H1 (cell line): ENCODE results near the gene SHLD2. TPM values are rescaled to one million over a fixed set of nuclear protein-coding genes. Genes with fewer than 3 reads are reported as not detected.

Experiments used
- CTCF ChIA-PET: fragments of 300-600 bp; sonication (Branson Sonifier 250); formaldehyde crosslinking; loops from one replicate; lab custom pipeline; 2021; ENCODE audit not compliant: partially characterized antibody; lab: Charles Lee
- POLR2A ChIA-PET: fragments of 300-600 bp; sonication (Branson Sonifier 250); formaldehyde crosslinking; loops from one replicate; lab custom pipeline; 2021; ENCODE audit warnings: inconsistent platforms; ENCODE audit not compliant: partially characterized antibody; lab: Charles Lee
- DNase-seq, 2 experiments: peaks; one replicate each; pipeline versions ENCODE4 v3.0.0 to v3.0.0-alpha.2; 2010 to 2022; ENCODE audit warnings: low spot score in 2 of 2, low read depth in 1 of 2, mixed read lengths in 1 of 2
- FAIRE-seq: peaks from 2 replicates; lab custom pipeline; 2011; peaks lifted over from hg19 to GRCh38; lab: Jason Lieb, UNC
- H2AFZ ChIP-seq: 2 replicates; pipeline ENCODE4 v1.8.1; 2012; ENCODE audit warnings: low read length, inconsistent platforms
- H2AK5ac ChIP-seq: 2 replicates; pipeline ENCODE4 v1.6.1; 2013; ENCODE audit warnings: low read depth, low read length
- H2BK120ac ChIP-seq: replicated peaks from 2 replicates; pipeline ENCODE3; 2013; ENCODE audit warnings: low read depth, low read length, inconsistent platforms
- H2BK12ac ChIP-seq: 2 replicates; pipeline ENCODE4 v1.6.1; 2013; ENCODE audit warnings: low read depth, low read length
- H2BK15ac ChIP-seq: 2 replicates; pipeline ENCODE4 v1.6.1; 2013; ENCODE audit warnings: low read length
- H2BK20ac ChIP-seq: 2 replicates; pipeline ENCODE4 v1.6.1; 2013; ENCODE audit warnings: low read length
- H2BK5ac ChIP-seq: 2 replicates; pipeline ENCODE4 v1.6.1; 2013; ENCODE audit warnings: low read depth, low read length
- H3K14ac ChIP-seq: 2 replicates; pipeline ENCODE4 v1.6.1; 2013; ENCODE audit warnings: inconsistent platforms; ENCODE audit not compliant: insufficient read length
- H3K18ac ChIP-seq: 2 replicates; pipeline ENCODE4 v1.6.1; 2013; ENCODE audit warnings: low read length; ENCODE audit errors: extremely low read depth
- H3K23ac ChIP-seq: 2 replicates; pipeline ENCODE4 v1.6.1; 2013; ENCODE audit warnings: inconsistent platforms; ENCODE audit not compliant: insufficient read length
- H3K23me2 ChIP-seq: 2 replicates; pipeline ENCODE4 v1.6.1; 2013; ENCODE audit warnings: low read depth, low read length
- H3K27ac ChIP-seq: 2 replicates; pipeline ENCODE4 v1.6.1; 2011; ENCODE audit warnings: low read depth, low read length, inconsistent platforms
- H3K27me3 ChIP-seq, 4 experiments: replicated peaks in 1 of 4; 1 replicate in 1 of 4; 2 replicates in 3 of 4; pipeline versions ENCODE4 v1.6.1 to v1.8.1; 2011 to 2013; ENCODE audit warnings: low read length in 3 of 4, mild to moderate bottlenecking in 3 of 4, inconsistent platforms in 2 of 4, mixed read lengths in 2 of 4, moderate library complexity in 1 of 4; ENCODE audit not compliant: control insufficient read depth in 3 of 4, insufficient read depth in 3 of 4; ENCODE audit errors: extremely low read depth in 1 of 4
- H3K36me3 ChIP-seq, 4 experiments: 2 replicates each; pipeline versions ENCODE4 v1.6.1 to v1.8.1; 2011 to 2013; ENCODE audit warnings: mild to moderate bottlenecking in 4 of 4, low read length in 3 of 4, moderate library complexity in 2 of 4, control low read depth in 1 of 4, inconsistent platforms in 1 of 4; ENCODE audit not compliant: insufficient read depth in 4 of 4, control insufficient read depth in 2 of 4
- H3K4ac ChIP-seq: replicated peaks from 2 replicates; pipeline ENCODE3; 2013; ENCODE audit warnings: low read length, low read depth, mixed read lengths, inconsistent platforms; ENCODE audit not compliant: insufficient read length
- H3K4me1 ChIP-seq, 4 experiments: replicated peaks in 1 of 4; 1 replicate in 1 of 4; 2 replicates in 3 of 4; pipeline versions ENCODE4 v1.6.1 to v1.8.1; 2011 to 2013; ENCODE audit warnings: low read length in 3 of 4, inconsistent platforms in 2 of 4, mixed read lengths in 1 of 4; ENCODE audit not compliant: insufficient read depth in 4 of 4, control insufficient read depth in 3 of 4
- H3K4me2 ChIP-seq, 2 experiments: 2 replicates each; pipeline versions ENCODE4 v1.6.1 to v1.8.1; 2011 to 2013; ENCODE audit warnings: low read depth in 2 of 2, low read length in 2 of 2, control low read depth in 1 of 2, inconsistent platforms in 1 of 2, mild to moderate bottlenecking in 1 of 2; ENCODE audit not compliant: insufficient read depth in 1 of 2
- H3K4me3 ChIP-seq, 4 experiments: fragments of 200-600, 300-600 bp in 1 of 4; sonication (generic), shearing (Covaris generic), sonication (Bioruptor Twin) in 1 of 4; 2 replicates each; pipeline versions ENCODE4 v1.5.1 to v1.8.1; 2011 to 2016; ENCODE audit warnings: low read length in 4 of 4, low read depth in 3 of 4, control low read depth in 2 of 4, inconsistent platforms in 2 of 4, mild to moderate bottlenecking in 2 of 4, mixed read lengths in 1 of 4, moderate library complexity in 1 of 4; ENCODE audit not compliant: insufficient read depth in 2 of 4; ENCODE audit errors: extremely low read depth in 1 of 4
- H3K56ac ChIP-seq: replicated peaks from 2 replicates; pipeline ENCODE3; 2013; ENCODE audit warnings: low read depth, mild to moderate bottlenecking, mixed read lengths, low read length, inconsistent platforms; ENCODE audit not compliant: insufficient read length
- H3K79me1 ChIP-seq: 2 replicates; pipeline ENCODE4 v1.6.1; 2013; ENCODE audit warnings: low read depth, low read length, control low read depth
- H3K79me2 ChIP-seq, 2 experiments: 2 replicates each; pipeline versions ENCODE4 v1.6.1 to v1.8.1; 2012 to 2013; ENCODE audit warnings: low read length in 2 of 2, mild to moderate bottlenecking in 2 of 2, inconsistent platforms in 1 of 2; ENCODE audit not compliant: insufficient read depth in 2 of 2, control insufficient read depth in 1 of 2
- H3K9ac ChIP-seq, 4 experiments: replicated peaks in 1 of 4; 1 replicate in 1 of 4; 2 replicates in 3 of 4; pipeline versions ENCODE4 v1.6.1 to v1.8.1; 2011 to 2013; ENCODE audit warnings: low read depth in 3 of 4, low read length in 3 of 4, control low read depth in 2 of 4, mild to moderate bottlenecking in 2 of 4, moderate library complexity in 2 of 4, inconsistent platforms in 1 of 4; ENCODE audit errors: extremely low read depth in 1 of 4
- H3K9me3 ChIP-seq, 2 experiments: 2 replicates each; pipeline versions ENCODE4 v1.6.1 to v1.8.1; 2012 to 2013; ENCODE audit warnings: mild to moderate bottlenecking in 2 of 2, moderate library complexity in 2 of 2, control low read depth in 1 of 2, inconsistent platforms in 1 of 2, low read depth in 1 of 2, low read length in 1 of 2, mixed read lengths in 1 of 2; ENCODE audit not compliant: insufficient read depth in 2 of 2
- H4K20me1 ChIP-seq, 2 experiments: replicated peaks in 1 of 2; 2 replicates each; pipeline versions ENCODE3 to v1.8.1; 2011 to 2013; ENCODE audit warnings: inconsistent platforms in 2 of 2, low read length in 2 of 2, mild to moderate bottlenecking in 1 of 2; ENCODE audit not compliant: insufficient read depth in 2 of 2, control insufficient read depth in 1 of 2
- H4K5ac ChIP-seq: 2 replicates; pipeline ENCODE4 v1.6.1; 2013; ENCODE audit warnings: low read length, low read depth, mixed read lengths, inconsistent platforms; ENCODE audit not compliant: insufficient read length
- H4K8ac ChIP-seq: 2 replicates; pipeline ENCODE4 v1.8.0; 2013; ENCODE audit warnings: mild to moderate bottlenecking, moderate library complexity, low read length, inconsistent platforms; ENCODE audit not compliant: insufficient read depth; ENCODE audit errors: extremely low read depth
- H4K91ac ChIP-seq: replicated peaks from 2 replicates; pipeline ENCODE3; 2013; ENCODE audit warnings: low read length, mixed read lengths, inconsistent platforms; ENCODE audit not compliant: insufficient read length
- ASH2L ChIP-seq: fragments of 200-600, 300-600 bp; sonication (generic); IDR thresholded peaks from one replicate; pipeline ENCODE4 v1.7.1; 2017; ENCODE audit warnings: low read length
- BACH1 ChIP-seq: IDR thresholded peaks from 2 replicates; pipeline ENCODE4 v1.6.1; 2012; ENCODE audit warnings: low read length, improper control_type of control experiment
- CEBPB ChIP-seq: IDR thresholded peaks from 2 replicates; pipeline ENCODE4 v1.6.1; 2012; ENCODE audit warnings: low read depth, low read length
- CHD1 ChIP-seq: IDR thresholded peaks from 2 replicates; pipeline ENCODE4 v1.6.1; 2012; ENCODE audit warnings: low read depth, low read length, improper control_type of control experiment
- KDM1A ChIP-seq: fragments of 200-600, 300-600 bp; sonication (generic); IDR thresholded peaks from 2 replicates; pipeline ENCODE4 v1.7.1; 2016; ENCODE audit warnings: mild to moderate bottlenecking, low read length, borderline replicate concordance
- POLR2A ChIP-seq, 2 experiments: IDR thresholded peaks; 1 replicate in 1 of 2; 2 replicates in 1 of 2; pipeline ENCODE4 v1.6.1; 2011; ENCODE audit warnings: low read depth in 2 of 2, low read length in 2 of 2, mild to moderate bottlenecking in 2 of 2; ENCODE audit errors: control extremely low read depth in 1 of 2
- SIN3A ChIP-seq, 2 experiments: IDR thresholded peaks in 1 of 2; conservative IDR thresholded peaks in 1 of 2; 2 replicates each; pipeline ENCODE4 v1.6.1; 2011 to 2012; ENCODE audit warnings: low read length in 2 of 2, improper control_type of control experiment in 1 of 2, low read depth in 1 of 2, mild to moderate bottlenecking in 1 of 2
- SRF ChIP-seq: IDR thresholded peaks from 2 replicates; pipeline ENCODE4 v1.6.1; 2011; ENCODE audit warnings: mild to moderate bottlenecking, low read depth, low read length, moderate library complexity
- TAF1 ChIP-seq: IDR thresholded peaks from 2 replicates; pipeline ENCODE4 v1.6.1; 2011; ENCODE audit warnings: mild to moderate bottlenecking, low read depth, low read length
- WGBS, 2 experiments: shearing (Covaris generic) in 1 of 2; methylation state at CpG; one replicate each; pipeline versions ENCODE4 v1.1.6 to v1.1.7; 2013 to 2015; ENCODE audit warnings: low lambda C conversion rate in 2 of 2, mixed read lengths in 2 of 2, inconsistent platforms in 1 of 2, low coverage in 1 of 2, missing lambda C conversion rate in 1 of 2; ENCODE audit not compliant: insufficient replicate concordance in 2 of 2, insufficient coverage in 1 of 2, insufficient read length in 1 of 2; ENCODE audit errors: extremely low coverage in 1 of 2, missing lambda C conversion rate in 1 of 2; 5-methylcytosine and 5-hydroxymethylcytosine counted together
- polyA plus RNA-seq, 7 experiments: library from polyadenylated mRNA; depleted of rRNA in 3 of 7; stranded (reverse) in 5 of 7; unstranded in 2 of 7; fragments of >200 nt in 5 of 7; fragments of 200-250 nt in 2 of 7; gene quantifications; 1 replicate in 5 of 7; 2 replicates in 1 of 7; 4 replicates in 1 of 7; pipeline versions ENCODE4 v1.2.1 to v1.2.3, GENCODE V29; 2011 to 2013; ENCODE audit warnings: missing spikeins in 2 of 7, mixed read lengths in 2 of 7
- total RNA-seq: library from RNA; stranded (reverse); fragmentation: NEBNext Ultra II Directional; extraction: Animal tissue kit (Norgen Biotek cat#: 25700); gene quantifications from 2 replicates; pipeline ENCODE4 v1.2.1, GENCODE V29; 2021

Gene SHLD2
- total and polyA plus RNA-seq, 2 of the 8 experiments (the other 6 are each of a cell fraction or from before 2014, with no cell fraction given) = 7.9 to 32.4 TPM

DNA sequence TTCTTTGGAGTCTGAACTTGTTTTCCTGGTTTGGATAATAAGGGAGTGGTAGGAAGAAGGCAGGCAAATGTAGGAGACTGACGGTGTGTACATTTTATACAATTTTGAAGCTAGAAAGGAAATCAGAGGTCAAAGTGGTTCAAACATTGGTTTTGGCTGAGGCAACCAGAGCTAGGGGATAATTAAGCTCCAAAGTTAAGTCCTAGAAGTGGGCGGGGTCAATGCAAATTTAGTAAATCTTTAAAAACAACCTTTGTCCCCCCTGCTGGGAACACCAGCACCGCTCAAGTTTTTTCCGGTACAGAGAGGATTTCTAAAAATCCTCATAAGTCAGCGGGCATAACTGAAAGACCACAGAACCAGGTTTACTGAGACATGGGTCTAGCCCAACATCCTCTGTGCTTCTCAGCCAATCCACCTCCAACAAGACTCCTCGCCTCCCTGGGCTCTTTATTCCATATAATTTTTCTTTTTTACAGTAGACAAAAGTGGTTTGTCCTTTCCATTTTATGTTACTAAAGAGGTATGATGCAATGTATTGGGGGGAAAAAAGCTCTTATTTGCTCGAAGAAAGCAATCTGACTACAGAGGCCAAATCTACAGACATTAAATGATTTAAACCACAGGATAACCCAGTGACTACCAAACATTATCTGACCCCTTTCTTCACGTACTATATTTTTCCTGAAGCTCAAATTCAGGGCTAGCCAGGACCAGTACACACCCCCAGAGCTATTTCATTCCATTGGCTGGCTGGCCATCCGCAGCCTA is 2.0 kb upstream of the SHLD2 start:
- WGBS, 2 experiments = 1% methylated on average over 9 of the region's 9 CpGs; no CpG with 5 or more reads in 1 of the 2 experiments
- POLR2A ChIA-PET = interaction anchor here (0.5 to 2.2 kb wide), 16 partner anchors 9 to 337 kb away, joined by 3 to 7 read pairs (median 3); partner anchors contain the start of gene BMPR1A
- TF ChIP-seq SIN3A (conservative IDR thresholded peaks at IDR 0.05 in 1 of 2, IDR thresholded peaks at IDR 0.05 in 1 of 2; ENCODE audit: low read depth in 1 of 2, low read length in 2 of 2) (peak in 1 of 2 experiments; percentile 31; a peak in 2 of 4 replicates), TAF1 (peak; percentile 52; the same call in 1 of the 2 replicates), CHD1 (0 out of 2 replicates have a peak, but pooled peaks have one; percentile 33), SRF (no peak), ASH2L (no peak), KDM1A (no peak), CEBPB (peak; percentile 82), BACH1 (no peak), POLR2A (IDR thresholded peaks at IDR 0.05; ENCODE audit: control extremely low read depth in 1 of 2, low read depth in 2 of 2, low read length in 2 of 2) (peak in 1 of 2 experiments; percentile 51; a peak in 1 of 3 replicates)

More for the DNA sequence above, 2.0 kb upstream of the SHLD2 start:
- no peak overlapping the region for H3K23ac ChIP-seq
- DNase-seq = peak in 1 of 2 experiments; percentile 58
- no peak overlapping the region; the same call in 1 of the 2 replicates for H2BK12ac ChIP-seq
- H3K4ac ChIP-seq = no peak overlapping the region
- no peak overlapping the region for H4K91ac ChIP-seq
- CTCF ChIA-PET = interaction anchor here (0.9 to 2.1 kb wide), 8 partner anchors 16 to 153 kb away, joined by 3 to 9 read pairs (median 3); partner anchors contain the start of gene SNCG
- H4K8ac ChIP-seq = peak overlapping the region; percentile 60; the same call in 1 of the 2 replicates
- no peak overlapping the region; the same call in 1 of the 2 replicates for H3K27ac ChIP-seq
- H3K9ac ChIP-seq = peak overlapping the region; percentile 40 to 90 (median 58)
- FAIRE-seq = peak; percentile 48
- H3K14ac ChIP-seq = no peak overlapping the region
- no peak overlapping the region for H2AK5ac ChIP-seq
- no peaks in the 10 kb centered on the region for H3K27me3 ChIP-seq
- no peak overlapping the region for H4K5ac ChIP-seq
- H2BK120ac ChIP-seq = no peak overlapping the region
- H3K18ac ChIP-seq = no peak overlapping the region
- no peaks in the 10 kb centered on the region for H3K79me1 ChIP-seq
- H3K4me2 ChIP-seq = peak overlapping the region; percentile 87
- H2BK15ac ChIP-seq = no peak overlapping the region
- H3K79me2 ChIP-seq = peaks cover 5 to 67% of the 10 kb centered on the region in 2 experiments; a peak in 2 of 4 replicates
- no peak overlapping the region for H3K56ac ChIP-seq
- H2BK20ac ChIP-seq = no peak overlapping the region
- peaks cover 0 to 7% (median 0%) of the 10 kb centered on the region in 4 experiments; a peak in 1 of 8 replicates for H3K36me3 ChIP-seq
- H3K4me1 ChIP-seq = peaks cover 0 to 5% (median 1%) of the 10 kb centered on the region in 4 experiments; a peak in 2 of 7 replicates
- no peak overlapping the region; the same call in 1 of the 2 replicates for H2AFZ ChIP-seq
- H3K23me2 ChIP-seq = peaks cover 9% of the 10 kb centered on the region; the same call in 1 of the 2 replicates
- H3K9me3 ChIP-seq = no peaks in the 10 kb centered on the region
- peak overlapping the region; percentile 61 to 82 (median 71) for H3K4me3 ChIP-seq
- peaks cover 2 to 4% of the 10 kb centered on the region in 2 experiments for H4K20me1 ChIP-seq
- H2BK5ac ChIP-seq = no peak overlapping the region
